Natural killer cell (primary cell): ENCODE data around the gene PSMD14. TPM values are rescaled to one million over a fixed set of nuclear protein-coding genes. Genes with fewer than 3 reads are reported as not detected.

Source experiments
- ATAC-seq, 3 donors: fragments of 150-1000 bp in 2 of 3; fragments of 200-7000 bp in 1 of 3; cut with Tn5 transposase; 1 replicate in 1 of 3; 2 replicates in 2 of 3; pipeline ENCODE4 v1.10.0; 2021; ENCODE audit warnings: mild to moderate bottlenecking in 2 of 3, moderate library complexity in 2 of 3
- DNase-seq, 2 donors: peaks; one replicate each; pipeline versions ENCODE4 v3.0.0 to v3.0.0-alpha.2; 2013 to 2021; ENCODE audit warnings: mixed read lengths in 1 of 2
- H3K27ac ChIP-seq: one replicate; pipeline ENCODE4 v1.5.1; 2013; ENCODE audit warnings: mild to moderate bottlenecking, low read length
- H3K27me3 ChIP-seq: one replicate; pipeline ENCODE4 v1.6.1; 2013; ENCODE audit warnings: low read length; ENCODE audit not compliant: control insufficient read depth, insufficient read depth
- H3K36me3 ChIP-seq: one replicate; pipeline ENCODE4 v1.6.1; 2013; ENCODE audit warnings: low read length; ENCODE audit not compliant: control insufficient read depth, insufficient read depth
- H3K4me1 ChIP-seq: one replicate; pipeline ENCODE4 v1.6.1; 2013; ENCODE audit warnings: low read length; ENCODE audit not compliant: control insufficient read depth, insufficient read depth
- H3K4me3 ChIP-seq: one replicate; pipeline ENCODE4 v1.5.1; 2013; ENCODE audit warnings: low read length
- H3K9me3 ChIP-seq: one replicate; pipeline ENCODE4 v1.6.1; 2013; ENCODE audit warnings: low read length; ENCODE audit not compliant: control insufficient read depth, insufficient read depth
- H3K27ac Mint-ChIP-seq, 2 donors: one replicate each; pipeline ENCODE4 v1.8.0; 2022; ENCODE audit warnings: mild to moderate bottlenecking in 2 of 2, mixed read lengths in 2 of 2, moderate library complexity in 1 of 2
- H3K27me3 Mint-ChIP-seq, 2 donors: one replicate each; pipeline ENCODE4 v1.8.0; 2022; ENCODE audit warnings: low read depth in 2 of 2, mixed read lengths in 2 of 2
- H3K36me3 Mint-ChIP-seq: one replicate; pipeline ENCODE4 v1.8.0; 2022; ENCODE audit warnings: mixed read lengths
- H3K4me1 Mint-ChIP-seq, 2 donors: one replicate each; pipeline ENCODE4 v1.8.0; 2022; ENCODE audit warnings: mixed read lengths in 2 of 2
- H3K4me3 Mint-ChIP-seq: one replicate; pipeline ENCODE4 v1.8.0; 2022; ENCODE audit warnings: mild to moderate bottlenecking, moderate library complexity, mixed read lengths
- H3K9me3 Mint-ChIP-seq, 2 donors: one replicate each; pipeline ENCODE4 v1.8.0; 2022; ENCODE audit warnings: mixed read lengths in 2 of 2
- CTCF ChIP-seq: fragments of 200-600 bp; IDR thresholded peaks from one replicate; pipeline ENCODE4 v1.8.0; 2022; ENCODE audit warnings: antibody characterized with exemption
- WGBS: methylation state at CpG from one replicate; pipeline ENCODE4 v1.1.7; 2013; ENCODE audit warnings: missing lambda C conversion rate; ENCODE audit not compliant: insufficient coverage; 5-methylcytosine and 5-hydroxymethylcytosine counted together
- intact Hi-C: fragments of 100-400 bp; cut with micrococcal nuclease; formaldehyde crosslinking; loops from one replicate; pipeline ENCODE4 v1.14.2; 2022
- total RNA-seq, 4 donors: library from RNA; stranded (reverse); fragments of 120-200 nt in 1 of 4; gene quantifications; one replicate each; pipeline versions ENCODE4 v1.2.3 to v1.2.4, GENCODE V29; 2013 to 2022

Gene PSMD14
- total RNA-seq, 3 donors from 2014 or later (not counting 1 experiment from before 2014, with no cell fraction given) = 34.2 to 40.9 (median 36.2) TPM

- no peak overlapping the region for H3K4me3 ChIP-seq
- H3K36me3 ChIP-seq = no peaks in the 10 kb centered on the region
- no peak for ATAC-seq
- H3K27me3 ChIP-seq = no peaks in the 10 kb centered on the region
- no peak overlapping the region for H3K4me3 Mint-ChIP-seq
- intact Hi-C loops = no loop called here
- H3K9me3 Mint-ChIP-seq = no peaks in the 10 kb centered on the region
- no peak for TF ChIP-seq CTCF
- peaks cover 3% of the 10 kb centered on the region for H3K9me3 ChIP-seq
- no peaks in the 10 kb centered on the region for H3K4me1 Mint-ChIP-seq
- DNase-seq = no peak
- WGBS = 56% methylated on average over 1 of the region's 1 CpG
- H3K27me3 Mint-ChIP-seq = peaks cover 35 to 45% of the 10 kb centered on the region in 2 donors
- H3K36me3 Mint-ChIP-seq = no peaks in the 10 kb centered on the region
- no peak overlapping the region for H3K27ac ChIP-seq
- H3K4me1 ChIP-seq = peaks cover 10% of the 10 kb centered on the region
- H3K27ac Mint-ChIP-seq = no peak overlapping the region
These were observed 24.3 kb upstream of the PSMD14 start for GRCh38 chr2:161283926-161284325.

GRCh38 chr2:161303535-161304050 is 4.6 kb upstream of the PSMD14 start:
- Mint-ChIP-seq H3K27me3 (peaks cover 11 to 36% of the 10 kb centered on the region in 2 donors), H3K27ac (no peak overlapping the region), H3K9me3 (peaks cover 0 to 2% of the 10 kb centered on the region in 2 donors), H3K4me3 (no peak overlapping the region), H3K4me1 (peaks cover 16 to 17% of the 10 kb centered on the region in 2 donors), H3K36me3 (no peaks in the 10 kb centered on the region)
- Histone ChIP-seq H3K4me1 (no peaks in the 10 kb centered on the region), H3K4me3 (no peak overlapping the region), H3K9me3 (no peaks in the 10 kb centered on the region), H3K27ac (no peak overlapping the region), H3K27me3 (no peaks in the 10 kb centered on the region), H3K36me3 (no peaks in the 10 kb centered on the region)
- DNase-seq = no peak
- WGBS = no CpG with 5 or more reads among the region's 1 CpG
- intact Hi-C loops = no loop called here
- no peak for ATAC-seq
- TF ChIP-seq CTCF = no peak

DNA sequence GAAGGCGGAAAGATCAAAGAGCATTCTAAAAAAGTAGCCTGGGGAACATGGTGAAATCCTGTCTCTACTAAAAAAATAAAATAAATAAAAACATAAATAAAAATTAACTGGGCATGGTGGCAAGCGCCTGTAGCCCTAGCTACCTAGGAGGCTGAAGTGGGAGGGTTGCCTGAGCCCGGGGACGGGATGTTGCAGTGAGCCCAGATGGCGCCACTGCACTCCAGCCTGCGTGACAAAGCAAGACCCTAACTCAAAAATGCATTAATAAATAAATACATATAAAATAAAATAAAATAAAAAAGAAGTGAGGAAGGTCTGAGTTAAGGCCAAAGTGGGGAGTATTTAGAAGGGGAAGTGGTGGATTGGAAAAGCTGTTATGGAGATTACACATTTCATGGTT is 1.3 kb upstream of the PSMD14 start:
- peaks cover 27 to 28% of the 10 kb centered on the region in 2 donors for H3K4me1 Mint-ChIP-seq
- ATAC-seq (no peak), DNase-seq (no peak)
- intact Hi-C loops = no loop called here
- 100% methylated on average over 2 of the region's 6 CpGs for WGBS
- no peaks in the 10 kb centered on the region for H3K9me3 ChIP-seq
- no peak overlapping the region for H3K27ac ChIP-seq
- H3K9me3 Mint-ChIP-seq = peaks cover 0 to 2% of the 10 kb centered on the region in 2 donors
- peak overlapping the region; percentile 95 for H3K4me3 Mint-ChIP-seq
- no peak overlapping the region for H3K4me3 ChIP-seq
- H3K27me3 Mint-ChIP-seq = peaks cover 3 to 18% of the 10 kb centered on the region in 2 donors
- no peak for TF ChIP-seq CTCF
- peaks cover 5% of the 10 kb centered on the region for H3K4me1 ChIP-seq
- H3K36me3 Mint-ChIP-seq = no peaks in the 10 kb centered on the region
- H3K27ac Mint-ChIP-seq = peak overlapping the region in 1 of 2 donors; percentile 94
- H3K36me3 ChIP-seq = no peaks in the 10 kb centered on the region
- no peaks in the 10 kb centered on the region for H3K27me3 ChIP-seq

GRCh38 chr2:161307676-161308075 is 549 bp upstream of the PSMD14 start:
- no peak for TF ChIP-seq CTCF
- WGBS = 53% methylated on average over 6 of the region's 6 CpGs
- no peaks in the 10 kb centered on the region for H3K36me3 Mint-ChIP-seq
- ATAC-seq = no peak
- Histone ChIP-seq H3K27ac (peak overlapping the region; percentile 81), H3K4me3 (peak overlapping the region; percentile 77), H3K9me3 (no peaks in the 10 kb centered on the region), H3K36me3 (no peaks in the 10 kb centered on the region), H3K27me3 (no peaks in the 10 kb centered on the region), H3K4me1 (peaks cover 5% of the 10 kb centered on the region)
- H3K4me3 Mint-ChIP-seq = peak overlapping the region; percentile 95
- intact Hi-C loops = loop anchor here (1.0 kb wide), 1 partner anchor 147 kb away; the partner anchor contains the start of gene TANK
- DNase-seq = no peak
- H3K27ac Mint-ChIP-seq = peak overlapping the region; percentile 94 to 97
- H3K9me3 Mint-ChIP-seq = peaks cover 0 to 2% of the 10 kb centered on the region in 2 donors
- peaks cover 29 to 33% of the 10 kb centered on the region in 2 donors for H3K4me1 Mint-ChIP-seq
- H3K27me3 Mint-ChIP-seq = peaks cover under 1 to 13% of the 10 kb centered on the region in 2 donors
